RWPE2 (cell line): Measurements from ENCODE around the gene JAG1.
A peak's percentile ranks its signal among the peaks of the same experiment; 100 is the strongest.

ENCODE experiments used
- ATAC-seq: fragments of 200-7000 bp; cut with Tn5 transposase; 3 replicates; pipeline ENCODE4 v1.9.1; 2021; ENCODE audit warnings: low read depth
- DNase-seq: peaks from one replicate; pipeline ENCODE4 v3.0.0-alpha.2; 2020; ENCODE audit warnings: low spot score
- H3K27ac ChIP-seq: fragments of 450-650 bp; 2 replicates; pipeline ENCODE4 v1.5.1; 2017; ENCODE audit warnings: mild to moderate bottlenecking; ENCODE audit not compliant: poor library complexity, severe bottlenecking
- H3K27me3 ChIP-seq: fragments of 250-450 bp; sonication (Bioruptor Pico); 2 replicates; pipeline ENCODE4 v1.5.1; 2021; ENCODE audit warnings: mild to moderate bottlenecking, moderate library complexity; ENCODE audit not compliant: insufficient read depth, poor library complexity, severe bottlenecking
- H3K36me3 ChIP-seq: fragments of 250-450 bp; sonication (Bioruptor Pico); 2 replicates; pipeline ENCODE4 v1.5.1; 2020; ENCODE audit warnings: low read depth, mild to moderate bottlenecking, moderate library complexity
- H3K4me1 ChIP-seq: fragments of 250-450 bp; sonication (Bioruptor Pico); 2 replicates; pipeline ENCODE4 v1.5.1; 2021; ENCODE audit warnings: mild to moderate bottlenecking, moderate library complexity; ENCODE audit not compliant: insufficient read depth, poor library complexity, severe bottlenecking
- H3K4me3 ChIP-seq: fragments of 250-450 bp; sonication (Bioruptor Pico); 2 replicates; pipeline ENCODE4 v1.5.1; 2021; ENCODE audit warnings: mild to moderate bottlenecking, moderate library complexity; ENCODE audit not compliant: severe bottlenecking
- H3K9me3 ChIP-seq: fragments of 250-450 bp; sonication (Bioruptor Pico); 2 replicates; pipeline ENCODE4 v1.5.1; 2021; ENCODE audit warnings: mild to moderate bottlenecking, moderate library complexity; ENCODE audit not compliant: severe bottlenecking
- TF ChIP-seq, protein P1 (sequence below): fragments of 450-650 bp; IDR thresholded peaks from one replicate; pipeline ENCODE4 v1.5.1; 2017; ENCODE audit warnings: mild to moderate bottlenecking, moderate library complexity; ENCODE audit not compliant: poor library complexity, severe bottlenecking

JAG1 gene

DNA sequence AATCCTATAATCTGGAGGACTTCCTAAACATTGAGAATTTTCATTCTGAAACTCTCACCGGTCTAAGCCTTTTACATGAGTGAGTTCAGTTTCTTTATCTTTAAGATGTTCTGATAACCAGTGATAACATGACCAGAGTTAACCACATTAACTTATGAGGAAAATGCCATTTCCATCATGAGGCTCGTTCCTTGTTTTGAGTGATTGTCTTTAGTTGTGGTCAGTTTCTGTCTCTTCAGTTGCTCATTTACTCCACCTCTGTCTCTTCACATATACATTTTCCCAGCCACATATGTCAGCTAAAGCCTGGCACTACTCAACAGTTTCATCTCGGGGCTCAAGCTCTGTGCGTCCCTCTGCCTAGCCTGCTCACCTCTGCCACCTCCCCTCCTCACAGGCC lies 70.4 kb downstream of the JAG1 start:
- 0 out of 2 replicates have a peak, but pooled peaks cover 3% of the 10 kb centered on the region for H3K36me3 ChIP-seq
- H3K27me3 ChIP-seq, result no peaks in the 10 kb centered on the region
- no peaks in the 10 kb centered on the region for H3K9me3 ChIP-seq
- H3K4me1 ChIP-seq, result peaks cover 35% of the 10 kb centered on the region
- ATAC-seq, result no peak
- H3K27ac ChIP-seq, result peak overlapping the region; percentile 66
- no peak for DNase-seq
- TF ChIP-seq, protein P1, sequence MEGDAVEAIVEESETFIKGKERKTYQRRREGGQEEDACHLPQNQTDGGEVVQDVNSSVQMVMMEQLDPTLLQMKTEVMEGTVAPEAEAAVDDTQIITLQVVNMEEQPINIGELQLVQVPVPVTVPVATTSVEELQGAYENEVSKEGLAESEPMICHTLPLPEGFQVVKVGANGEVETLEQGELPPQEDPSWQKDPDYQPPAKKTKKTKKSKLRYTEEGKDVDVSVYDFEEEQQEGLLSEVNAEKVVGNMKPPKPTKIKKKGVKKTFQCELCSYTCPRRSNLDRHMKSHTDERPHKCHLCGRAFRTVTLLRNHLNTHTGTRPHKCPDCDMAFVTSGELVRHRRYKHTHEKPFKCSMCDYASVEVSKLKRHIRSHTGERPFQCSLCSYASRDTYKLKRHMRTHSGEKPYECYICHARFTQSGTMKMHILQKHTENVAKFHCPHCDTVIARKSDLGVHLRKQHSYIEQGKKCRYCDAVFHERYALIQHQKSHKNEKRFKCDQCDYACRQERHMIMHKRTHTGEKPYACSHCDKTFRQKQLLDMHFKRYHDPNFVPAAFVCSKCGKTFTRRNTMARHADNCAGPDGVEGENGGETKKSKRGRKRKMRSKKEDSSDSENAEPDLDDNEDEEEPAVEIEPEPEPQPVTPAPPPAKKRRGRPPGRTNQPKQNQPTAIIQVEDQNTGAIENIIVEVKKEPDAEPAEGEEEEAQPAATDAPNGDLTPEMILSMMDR, result no peak
- no peak overlapping the region for H3K4me3 ChIP-seq

DNA sequence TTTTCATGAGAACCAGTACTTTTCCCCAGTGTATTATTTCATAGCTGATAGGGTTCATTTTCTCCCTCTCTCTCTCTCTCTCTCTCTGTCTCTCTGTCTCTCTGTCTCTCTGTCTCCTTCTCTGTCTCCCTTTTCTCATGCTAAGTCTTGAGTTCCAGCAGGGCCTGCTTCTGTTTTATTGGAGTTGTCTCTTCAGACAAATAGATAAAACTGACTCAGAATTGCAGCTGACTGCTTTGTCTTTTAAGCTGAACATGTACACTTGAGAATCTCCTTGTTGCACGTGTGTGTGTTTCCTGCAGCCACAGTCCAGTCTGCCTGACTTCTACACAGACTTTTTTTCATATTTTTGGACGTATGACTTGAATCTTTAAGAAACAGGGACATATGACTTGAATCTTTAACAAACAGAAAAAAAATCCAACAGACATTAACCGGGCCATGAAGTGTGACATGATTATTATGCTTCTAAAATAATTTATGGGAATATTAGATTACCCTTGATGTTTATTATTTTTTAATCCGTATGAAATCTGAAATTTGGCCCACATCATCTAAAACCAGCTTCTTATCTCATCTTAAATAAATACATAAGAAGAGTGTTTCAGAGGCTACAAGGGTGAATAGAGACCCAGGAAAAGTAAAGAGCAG lies 71.5 kb downstream of the JAG1 start:
- H3K4me1 ChIP-seq, result peaks cover 45% of the 10 kb centered on the region
- TF ChIP-seq, protein P1, result no peak
- no peaks in the 10 kb centered on the region for H3K9me3 ChIP-seq
- no peak for DNase-seq
- H3K27me3 ChIP-seq, result no peaks in the 10 kb centered on the region
- H3K36me3 ChIP-seq, result 0 out of 2 replicates have a peak, but pooled peaks cover 3% of the 10 kb centered on the region
- H3K27ac ChIP-seq, result no peak overlapping the region
- H3K4me3 ChIP-seq, result no peak overlapping the region
- no peak for ATAC-seq

DNA sequence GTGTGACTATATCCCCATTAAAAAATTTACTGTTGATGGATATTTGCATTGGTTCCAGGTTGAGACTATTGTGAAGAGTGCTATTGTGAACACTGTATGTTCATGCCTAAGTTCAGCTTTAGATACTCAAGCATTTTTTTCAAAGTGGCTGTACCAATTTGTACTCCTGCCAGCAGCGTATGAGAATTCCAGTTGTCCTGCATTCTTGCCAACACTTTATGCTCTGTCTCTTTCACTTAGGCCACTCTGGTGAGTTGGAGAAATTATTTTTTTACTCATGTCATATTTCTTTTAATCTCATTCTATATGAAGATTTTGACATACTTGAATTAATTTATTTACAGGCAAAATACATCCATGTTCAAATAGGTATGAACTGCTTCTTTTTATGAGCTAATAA lies 76.2 kb downstream of the JAG1 start:
- ATAC-seq (no peak), DNase-seq (no peak)
- Histone ChIP-seq H3K36me3 (0 out of 2 replicates have a peak, but pooled peaks cover 3% of the 10 kb centered on the region), H3K4me1 (peaks cover 53% of the 10 kb centered on the region), H3K27ac (peak overlapping the region; percentile 92), H3K4me3 (no peak overlapping the region), H3K9me3 (no peaks in the 10 kb centered on the region), H3K27me3 (no peaks in the 10 kb centered on the region)
- TF ChIP-seq, protein P1, result no peak

DNA sequence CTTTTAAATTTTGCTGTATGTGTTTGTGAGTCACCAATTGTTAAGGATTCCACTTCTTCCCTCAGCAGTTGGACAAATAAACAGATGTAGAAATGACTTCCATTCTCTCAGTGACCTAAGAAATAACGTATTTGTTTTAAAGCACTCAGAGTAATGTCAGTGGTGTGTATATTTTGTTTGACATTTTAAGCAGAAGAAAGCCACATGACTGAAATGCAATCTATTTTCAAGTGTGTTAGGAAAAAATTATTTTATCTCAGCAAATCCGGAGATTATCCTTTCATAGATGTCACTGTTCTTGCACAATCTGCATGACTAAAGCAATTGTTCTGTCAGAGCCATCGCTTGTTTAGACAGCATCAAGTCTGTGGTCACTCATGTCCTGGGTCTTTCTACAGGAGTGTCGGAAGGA lies 77.1 kb downstream of the JAG1 start:
- no peak overlapping the region for H3K4me3 ChIP-seq
- no peaks in the 10 kb centered on the region for H3K9me3 ChIP-seq
- H3K27me3 ChIP-seq, result no peaks in the 10 kb centered on the region
- DNase-seq (no peak), ATAC-seq (0 out of 3 replicates have a peak, but pooled peaks have one; percentile 9)
- TF ChIP-seq, protein P1, result no peak
- H3K36me3 ChIP-seq, result 0 out of 2 replicates have a peak, but pooled peaks cover under 1% of the 10 kb centered on the region
- H3K27ac ChIP-seq, result peak overlapping the region; percentile 92
- H3K4me1 ChIP-seq, result peaks cover 61% of the 10 kb centered on the region

DNA sequence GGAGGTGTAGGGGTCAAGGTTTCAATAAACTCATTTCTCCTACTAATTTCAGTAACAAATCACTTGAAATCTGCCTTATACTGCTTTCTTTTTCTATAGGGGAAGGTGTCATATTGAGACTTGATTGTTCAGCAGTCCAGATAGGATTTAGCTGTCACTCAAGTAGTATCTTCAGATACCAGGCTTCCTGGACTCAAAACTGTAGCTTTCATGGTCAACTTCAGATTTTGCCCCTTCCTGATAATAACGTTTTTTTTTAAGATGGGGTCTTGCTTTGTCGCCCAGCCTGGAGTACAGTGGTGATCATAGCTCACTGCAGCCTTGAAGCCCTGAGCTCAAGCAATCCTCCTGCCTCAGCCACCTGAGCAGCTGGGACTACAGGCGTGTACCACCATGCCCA lies 77.8 kb downstream of the JAG1 start:
- Histone ChIP-seq H3K36me3 (no peaks in the 10 kb centered on the region), H3K27ac (peak overlapping the region; percentile 92)

More for the DNA sequence above, 77.8 kb downstream of the JAG1 start:
- no peaks in the 10 kb centered on the region for H3K27me3 ChIP-seq
- ATAC-seq, result no peak
- TF ChIP-seq, protein P1, result no peak
- H3K4me3 ChIP-seq, result no peak overlapping the region
- H3K9me3 ChIP-seq, result no peaks in the 10 kb centered on the region
- H3K4me1 ChIP-seq, result peaks cover 69% of the 10 kb centered on the region
- DNase-seq, result no peak
